ENCODE measurements around the gene PDAP1.
"Not testable (repeated sequence)": the region's sequence is repeated elsewhere in the genome, so short reads cannot be mapped to it uniquely, and the experiment has no call there.

Gene PDAP1, protein sequence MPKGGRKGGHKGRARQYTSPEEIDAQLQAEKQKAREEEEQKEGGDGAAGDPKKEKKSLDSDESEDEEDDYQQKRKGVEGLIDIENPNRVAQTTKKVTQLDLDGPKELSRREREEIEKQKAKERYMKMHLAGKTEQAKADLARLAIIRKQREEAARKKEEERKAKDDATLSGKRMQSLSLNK

DNA sequence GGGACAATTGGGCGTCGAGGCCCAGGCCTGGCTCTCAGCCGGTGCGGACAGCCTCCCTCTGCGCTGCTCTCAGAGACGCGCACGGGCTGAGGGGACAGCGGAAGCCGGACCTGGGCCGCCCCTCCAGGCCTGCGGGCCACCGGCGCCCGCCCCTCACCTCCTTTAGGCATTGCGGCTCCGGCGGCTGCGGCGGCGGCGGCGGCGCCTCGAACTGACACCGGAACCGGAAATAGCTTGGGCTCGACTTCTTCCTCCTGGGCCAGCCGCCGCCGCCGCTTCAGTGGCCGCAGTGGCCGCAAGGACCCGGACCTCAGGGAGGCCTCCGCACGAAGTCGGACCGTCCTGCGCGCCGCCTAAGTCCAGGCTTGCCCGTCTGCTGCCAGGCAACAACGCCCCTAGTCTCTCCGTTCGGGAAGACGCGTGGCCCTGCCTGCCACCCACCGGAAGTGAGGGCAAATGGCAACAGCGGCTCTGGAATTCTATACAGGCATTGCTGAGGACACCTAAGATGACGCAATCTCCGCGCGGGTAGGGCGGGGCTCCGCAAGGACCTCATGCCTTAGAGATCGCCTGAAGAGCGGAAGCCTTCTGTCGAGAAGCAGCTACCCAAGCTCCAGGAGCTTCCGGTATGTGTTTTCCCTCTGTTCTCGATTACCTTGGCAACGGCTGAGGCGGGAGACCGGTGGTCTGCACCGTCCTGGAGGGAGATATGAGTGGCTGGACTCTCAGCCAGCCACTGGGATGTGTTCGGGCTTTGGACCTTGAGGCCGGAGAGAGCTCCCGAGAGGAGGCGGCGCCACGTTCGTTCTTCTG, at the start of gene PDAP1, which contains the start of gene BUD31:
Gene PDAP1 (minus strand): TSS at position 219 of the 813 bp plus-strand sequence. CDS start 49 bp downstream, at position 170.
Gene BUD31 (plus strand): TSS at position 591 of the 813 bp plus-strand sequence. CDS start 2,124 bp downstream, outside the sequence.
- DNase-seq (ENCODE audit: low read depth) = peak; percentile 87

GRCh38 chr7:99457650-99458493, 49.5 kb upstream of the PDAP1 start:
- DNase-seq (ENCODE audit: low read depth) = no peak

DNA sequence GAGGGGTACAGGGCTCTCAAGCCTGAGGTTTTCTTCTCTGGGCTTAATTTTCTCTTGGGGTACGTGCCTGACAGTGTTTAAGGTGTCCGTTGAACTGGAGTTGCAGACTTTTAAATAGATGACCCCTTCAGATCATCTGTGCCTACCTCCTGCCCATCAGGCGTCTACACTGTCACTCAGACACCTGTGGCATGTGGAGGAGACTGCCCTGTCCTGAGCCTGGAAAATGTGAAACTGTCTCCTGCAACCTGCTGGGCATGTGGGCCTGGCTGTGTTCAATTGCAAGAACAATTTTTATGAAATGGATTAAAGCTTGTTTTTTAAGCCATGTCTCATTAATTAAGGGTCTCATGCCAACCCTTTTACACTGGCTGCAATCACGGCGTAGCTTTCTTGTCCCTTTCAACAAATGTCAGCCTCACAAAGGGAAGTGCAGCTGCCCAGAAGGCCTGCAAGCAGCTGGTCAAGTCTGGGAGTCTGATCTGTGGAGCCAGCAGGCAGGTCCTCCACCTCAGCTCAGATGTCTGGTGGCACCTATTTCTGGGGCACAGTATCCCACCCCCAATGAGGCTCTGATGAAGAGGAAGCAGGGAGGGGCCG, 48.8 kb upstream of the PDAP1 start:
- no peak for DNase-seq (ENCODE audit: low read depth)

DNA sequence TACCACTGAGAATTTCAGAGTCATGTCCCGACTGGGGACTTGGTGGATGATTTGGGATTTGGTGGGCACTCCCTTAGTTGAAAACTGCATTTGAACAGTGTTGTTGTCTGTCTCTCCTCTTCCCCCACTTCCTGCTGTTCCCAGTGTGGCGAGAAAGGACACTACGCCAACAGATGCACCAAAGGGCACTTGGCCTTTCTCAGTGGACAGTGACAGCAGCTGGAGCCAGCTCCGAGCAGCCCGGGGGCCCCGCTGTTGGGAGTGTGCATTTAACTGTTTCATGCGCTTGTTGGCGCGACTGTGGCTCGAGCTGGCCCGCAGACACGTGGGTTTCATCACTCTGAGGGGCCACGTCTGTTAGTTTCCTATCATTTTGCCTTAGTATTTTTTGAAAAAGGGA, 47.9 kb upstream of the PDAP1 start:
- DNase-seq (ENCODE audit: low read depth) = no peak

DNA sequence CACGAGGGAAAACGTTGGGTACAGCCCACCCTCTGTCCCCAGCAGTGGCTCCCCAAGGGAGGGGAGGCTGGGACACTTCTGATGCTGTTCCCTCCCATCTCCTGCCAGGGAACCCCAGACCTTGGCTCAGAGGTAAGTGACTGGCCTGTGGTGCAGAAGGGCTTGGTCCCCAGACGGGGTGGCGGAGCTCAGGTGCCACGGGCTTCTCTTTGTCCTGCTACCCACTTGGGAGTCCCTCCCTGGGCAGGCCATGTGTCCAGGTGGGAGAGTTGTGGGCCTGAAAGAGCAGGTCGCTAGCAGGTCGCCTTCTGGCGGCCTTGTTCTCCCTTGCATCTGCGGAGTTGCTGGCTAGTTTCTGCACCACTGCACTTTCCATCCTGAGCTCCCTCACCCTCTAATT, 47.5 kb upstream of the PDAP1 start:
- DNase-seq (ENCODE audit: low read depth) = no peak

GRCh38 chr7:99453105-99453504, 44.7 kb upstream of the PDAP1 start:
- DNase-seq (ENCODE audit: low read depth) = no peak

- no peak for DNase-seq (ENCODE audit: low read depth)
Observed at GRCh38 chr7:99452541-99452940, 44.1 kb upstream of the PDAP1 start.

DNA sequence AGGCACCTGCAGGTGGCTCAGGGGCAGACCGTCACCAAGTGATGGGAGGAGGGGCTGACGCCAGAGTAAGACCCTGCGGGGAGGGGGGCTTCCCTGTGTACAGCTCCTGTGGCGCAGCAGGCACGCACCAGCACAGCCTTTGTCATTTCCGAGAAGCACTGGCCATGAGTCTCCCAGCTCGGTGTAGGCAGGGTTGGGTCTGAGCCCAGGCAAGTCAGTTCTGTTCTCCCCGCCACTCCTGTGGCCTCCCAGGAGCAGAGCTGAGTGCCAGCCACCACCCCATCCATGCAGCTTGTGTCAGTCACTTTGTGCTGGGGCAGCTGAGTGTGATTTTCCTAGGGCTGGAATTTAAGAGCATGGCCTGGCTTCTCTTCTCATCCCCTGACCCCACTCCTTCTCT, 43.5 kb upstream of the PDAP1 start:
- no peak for DNase-seq (ENCODE audit: low read depth)

DNA sequence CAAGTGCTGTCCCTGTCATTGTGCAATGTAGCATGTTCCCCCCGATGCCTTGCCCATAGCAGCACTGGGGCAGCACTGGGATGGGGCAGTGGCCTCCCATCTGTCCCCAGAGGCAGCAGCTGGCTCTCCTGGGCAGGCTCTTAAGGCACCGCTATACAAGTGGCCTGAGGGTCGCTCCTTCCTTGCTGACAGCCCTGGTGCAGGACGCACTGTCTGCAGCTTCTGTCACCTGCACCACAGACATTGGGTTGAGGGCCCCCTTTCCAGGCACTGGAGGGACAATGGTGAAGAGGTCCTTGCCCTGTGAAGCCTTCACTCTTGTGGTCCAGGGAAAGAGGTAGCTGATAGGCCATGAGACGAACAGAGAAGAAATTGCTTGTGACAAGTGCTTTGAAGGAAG, 40.9 kb upstream of the PDAP1 start:
- no peak for DNase-seq (ENCODE audit: low read depth)

- DNase-seq (ENCODE audit: low read depth) = no peak
Observed at GRCh38 chr7:99448855-99449254, 40.5 kb upstream of the PDAP1 start.

DNA sequence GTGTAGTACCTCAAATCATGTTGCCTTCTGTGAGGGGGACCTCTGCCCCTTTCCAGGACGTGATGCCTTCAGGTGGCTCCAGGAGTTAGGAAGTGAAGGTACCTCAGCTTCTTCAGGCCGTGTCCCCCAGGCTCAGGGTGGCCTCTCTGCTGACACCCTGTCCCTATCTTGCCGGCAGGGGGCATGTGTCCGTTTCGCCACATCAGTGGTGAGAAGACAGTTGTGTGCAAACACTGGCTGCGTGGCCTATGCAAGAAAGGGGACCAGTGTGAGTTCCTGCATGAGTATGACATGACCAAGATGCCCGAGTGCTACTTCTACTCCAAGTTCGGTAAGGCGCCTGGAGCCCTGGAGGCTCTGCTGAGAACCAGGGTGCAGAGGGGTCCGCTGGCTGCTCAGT, 39.5 kb upstream of the PDAP1 start:
- no peak for DNase-seq (ENCODE audit: low read depth)

DNA sequence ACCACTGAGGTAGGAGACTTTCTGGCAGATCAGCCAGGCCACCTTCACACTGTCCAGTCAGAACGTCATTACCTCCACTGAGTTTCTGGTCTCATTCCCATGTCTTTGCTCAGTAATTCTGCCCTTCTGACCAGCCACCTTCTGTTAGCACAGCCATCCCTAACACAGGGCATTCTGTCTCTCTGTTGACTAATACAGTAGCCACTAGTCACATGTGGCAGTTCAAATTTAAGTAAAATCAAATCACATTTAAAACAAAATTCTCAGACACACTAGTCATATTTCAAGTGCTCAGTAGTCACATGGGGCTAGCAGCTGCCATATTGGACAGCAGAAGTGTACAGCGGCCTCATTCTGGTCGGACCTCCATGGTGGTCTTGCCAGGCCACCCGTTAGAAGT, 37.7 kb upstream of the PDAP1 start:
- no peak for DNase-seq (ENCODE audit: low read depth)

DNA sequence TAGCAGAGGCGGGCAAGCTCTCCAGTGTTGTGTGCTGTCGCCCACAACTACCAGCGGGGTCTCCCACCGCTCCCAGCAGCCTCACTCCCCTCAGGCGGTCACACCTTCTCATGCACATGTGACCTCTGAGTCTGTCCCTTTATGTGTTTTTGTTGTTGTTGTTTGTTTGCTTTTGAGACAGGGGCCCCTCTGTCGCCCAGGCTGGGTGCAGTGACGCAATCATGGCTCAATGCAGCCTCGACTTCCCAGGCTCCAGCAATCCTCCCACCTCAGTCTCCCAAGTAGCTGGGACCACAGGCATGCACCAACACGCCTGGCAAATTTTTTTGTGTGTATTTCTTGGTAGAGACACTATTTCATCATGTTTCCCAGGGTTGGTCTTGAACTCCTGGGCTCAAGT, 31.8 kb upstream of the PDAP1 start:
- no peak for DNase-seq (ENCODE audit: low read depth)

- peak; percentile 88 for DNase-seq (ENCODE audit: low read depth)
Observed at GRCh38 chr7:99438573-99439480, 30.4 kb upstream of the PDAP1 start, which contains the start of the genes CPSF4 and PTCD1. TSS of gene CPSF4 (plus strand) at chr7:99438943. CDS start at chr7:99439083, 140 bp downstream. TSS of gene PTCD1 (minus strand) at chr7:99438798. CDS start at chr7:99435242, 3,556 bp downstream.

GRCh38 chr7:99437946-99438572, 29.7 kb upstream of the PDAP1 start:
- DNase-seq (ENCODE audit: low read depth) = no peak

- DNase-seq (ENCODE audit: low read depth) = no peak
Observed at GRCh38 chr7:99433158-99433557, 24.8 kb upstream of the PDAP1 start.

GRCh38 chr7:99431756-99432540, 23.6 kb upstream of the PDAP1 start:
- DNase-seq (ENCODE audit: low read depth) = not testable (repeated sequence)

GRCh38 chr7:99429756-99430155, 21.4 kb upstream of the PDAP1 start:
- no peak for DNase-seq (ENCODE audit: low read depth)

- DNase-seq (ENCODE audit: low read depth) = no peak
Observed at GRCh38 chr7:99428972-99429566, 20.7 kb upstream of the PDAP1 start.
